Stimulated activated CD4-positive, alpha-beta T cell treated with anti-CD3 and anti-CD28 coated beads, TNF-alpha, amount 100 ng/mL, for 48 hours (primary cell): ENCODE results near the gene SUPT20HL1.
"Not testable (repeated sequence)": the region's sequence is repeated elsewhere in the genome, so short reads cannot be mapped to it uniquely, and the experiment has no call there.

Experiments
- DNase-seq, 3 donors: peaks; one replicate each; pipeline ENCODE4 v3.0.0-alpha.2; 2020; ENCODE audit warnings: low read depth in 3 of 3

The SUPT20HL1 gene

GRCh38 chrX:24363432-24364181 is 3.2 kb downstream of the SUPT20HL1 start:
- DNase-seq: not testable (repeated sequence)

DNA sequence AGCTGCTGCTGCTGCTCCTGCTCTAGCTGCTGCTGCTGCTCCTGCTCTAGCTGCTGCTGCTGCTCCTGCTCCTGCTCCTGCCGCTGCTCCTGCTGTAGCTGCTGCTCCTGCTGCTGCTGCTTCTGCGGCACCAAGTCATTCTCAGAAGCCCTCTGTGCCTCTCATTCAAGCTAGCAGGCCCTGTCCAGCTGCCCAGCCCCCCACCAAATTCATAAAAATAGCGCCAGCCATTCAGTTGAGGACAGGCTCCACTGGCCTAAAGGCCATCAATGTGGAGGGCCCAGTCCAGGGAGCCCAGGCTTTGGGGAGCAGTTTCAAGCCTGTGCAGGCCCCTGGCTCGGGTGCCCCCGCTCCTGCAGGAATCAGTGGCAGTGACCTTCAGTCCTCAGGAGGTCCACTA is 3.9 kb downstream of the SUPT20HL1 start:
- no peak for DNase-seq

GRCh38 chrX:24364851-24365538 is 4.6 kb downstream of the SUPT20HL1 start:
- no peak for DNase-seq

GRCh38 chrX:24366762-24367400 is 6.4 kb downstream of the SUPT20HL1 start:
- not testable (repeated sequence) for DNase-seq

DNA sequence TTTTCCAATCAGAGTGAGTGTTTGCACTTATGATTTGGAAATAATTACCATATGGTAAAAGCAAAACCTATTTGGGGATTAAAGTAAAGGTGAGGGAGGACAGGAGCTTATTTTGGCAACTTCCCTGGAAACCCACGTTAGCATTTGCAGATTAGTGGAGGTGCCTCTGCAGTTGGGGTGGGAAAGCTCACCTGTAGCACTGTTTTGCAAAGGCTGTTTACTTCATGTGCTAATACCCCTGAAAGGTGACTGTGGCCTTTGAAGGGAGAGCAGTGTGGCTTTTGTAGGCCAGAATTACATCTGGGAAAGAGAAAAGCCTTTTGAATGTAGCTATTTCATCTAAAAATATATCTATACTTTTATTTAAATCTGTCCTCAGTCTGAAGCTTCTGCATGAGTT is 9.4 kb downstream of the SUPT20HL1 start:
- DNase-seq: no peak

- peak; percentile 34 to 71 (median 37) for DNase-seq
Observed at GRCh38 chrX:24371391-24371972, 11.0 kb downstream of the SUPT20HL1 start.

- DNase-seq: no peak
Observed at GRCh38 chrX:24372021-24372763, 11.8 kb downstream of the SUPT20HL1 start.

DNA sequence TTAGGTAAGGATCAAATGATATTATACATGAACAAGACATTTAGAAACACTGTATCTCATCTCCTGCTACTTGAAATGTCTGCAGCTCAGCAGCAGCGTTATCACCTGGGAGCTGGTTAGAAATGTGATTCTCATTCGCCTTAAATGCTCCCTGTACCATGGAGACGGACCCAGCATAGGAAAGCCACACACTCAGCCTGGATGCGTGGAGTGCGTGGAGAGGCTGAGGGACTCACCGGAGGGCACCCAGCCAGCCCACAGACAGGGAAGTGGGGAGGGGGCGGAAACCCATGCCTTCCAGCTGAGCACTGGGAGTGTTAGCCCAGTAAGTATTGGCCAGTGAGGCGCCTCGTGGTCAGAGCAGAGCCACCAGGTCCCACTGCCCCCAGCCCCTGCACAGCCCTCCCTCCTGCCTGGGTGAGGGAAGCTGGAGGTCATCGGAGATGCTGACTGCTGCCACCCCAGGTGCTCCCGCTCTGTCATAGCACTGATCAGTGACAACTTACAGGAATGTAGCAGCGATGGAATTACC is 15.2 kb downstream of the SUPT20HL1 start:
- no peak for DNase-seq

DNA sequence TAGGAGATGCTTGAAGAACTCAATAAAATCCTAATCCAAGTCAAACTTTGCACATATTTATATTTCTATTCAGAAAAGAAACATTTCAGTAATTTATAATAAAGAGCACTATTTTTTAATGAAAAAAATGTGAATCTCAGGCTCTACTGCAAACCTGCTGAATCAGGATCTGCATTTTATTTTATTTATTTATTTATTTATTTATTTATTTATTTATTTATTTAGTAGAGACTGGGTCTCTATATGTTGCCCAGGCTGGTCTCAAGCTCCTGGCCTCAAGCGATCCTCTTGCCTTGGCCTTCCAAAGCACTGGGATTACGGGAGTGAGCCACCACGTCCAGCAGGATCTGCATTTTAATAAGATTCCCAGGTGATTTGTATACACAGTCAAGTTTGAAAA is 16.0 kb downstream of the SUPT20HL1 start:
- no peak for DNase-seq

GRCh38 chrX:24377195-24377594 is 16.8 kb downstream of the SUPT20HL1 start:
- no peak for DNase-seq

DNA sequence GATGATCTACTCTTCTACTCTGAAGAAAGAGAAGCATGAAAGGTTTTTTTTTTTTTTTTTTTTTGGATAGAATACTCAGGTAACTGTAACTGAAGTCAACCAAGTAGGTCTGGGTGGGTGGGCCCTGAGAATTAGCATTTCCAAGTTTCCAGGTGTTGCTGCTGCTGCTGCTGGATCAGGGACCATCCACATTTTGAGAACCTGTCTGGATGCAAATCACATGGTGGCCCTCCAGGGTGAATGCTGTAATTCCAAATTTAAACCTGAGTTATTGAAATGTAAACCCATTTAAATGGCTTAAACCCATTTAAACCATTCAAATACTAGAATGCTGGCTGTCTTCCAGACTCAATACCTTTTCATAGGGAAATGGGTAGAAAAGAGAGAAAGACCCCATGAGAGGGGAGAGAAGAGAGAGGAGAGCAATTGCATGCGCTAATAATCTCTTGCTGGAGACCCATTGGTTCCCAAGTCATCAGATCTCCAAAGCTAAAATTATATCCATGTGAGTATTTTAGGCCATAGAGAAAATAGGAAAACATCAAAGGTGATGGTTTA is 17.6 kb downstream of the SUPT20HL1 start:
- DNase-seq: no peak

DNA sequence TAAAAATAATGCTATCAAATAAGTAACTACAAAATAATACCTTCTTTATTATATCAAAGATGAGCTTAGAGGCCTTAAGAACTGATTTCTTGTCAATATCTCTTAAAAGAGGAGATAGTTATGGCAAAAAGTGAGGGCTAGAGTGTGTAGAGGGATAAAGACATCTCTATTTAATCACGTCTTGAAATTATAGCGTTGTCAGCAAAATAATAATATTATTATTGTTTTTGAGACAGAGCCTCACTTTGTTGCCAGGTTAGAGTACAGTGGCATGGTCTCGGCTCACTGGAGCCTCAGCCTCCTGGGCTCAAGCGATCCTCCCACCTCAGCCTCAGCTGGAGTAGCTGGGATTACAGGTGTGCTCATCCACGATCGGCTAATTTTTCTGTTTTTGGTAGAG is 18.3 kb downstream of the SUPT20HL1 start:
- DNase-seq: no peak

DNA sequence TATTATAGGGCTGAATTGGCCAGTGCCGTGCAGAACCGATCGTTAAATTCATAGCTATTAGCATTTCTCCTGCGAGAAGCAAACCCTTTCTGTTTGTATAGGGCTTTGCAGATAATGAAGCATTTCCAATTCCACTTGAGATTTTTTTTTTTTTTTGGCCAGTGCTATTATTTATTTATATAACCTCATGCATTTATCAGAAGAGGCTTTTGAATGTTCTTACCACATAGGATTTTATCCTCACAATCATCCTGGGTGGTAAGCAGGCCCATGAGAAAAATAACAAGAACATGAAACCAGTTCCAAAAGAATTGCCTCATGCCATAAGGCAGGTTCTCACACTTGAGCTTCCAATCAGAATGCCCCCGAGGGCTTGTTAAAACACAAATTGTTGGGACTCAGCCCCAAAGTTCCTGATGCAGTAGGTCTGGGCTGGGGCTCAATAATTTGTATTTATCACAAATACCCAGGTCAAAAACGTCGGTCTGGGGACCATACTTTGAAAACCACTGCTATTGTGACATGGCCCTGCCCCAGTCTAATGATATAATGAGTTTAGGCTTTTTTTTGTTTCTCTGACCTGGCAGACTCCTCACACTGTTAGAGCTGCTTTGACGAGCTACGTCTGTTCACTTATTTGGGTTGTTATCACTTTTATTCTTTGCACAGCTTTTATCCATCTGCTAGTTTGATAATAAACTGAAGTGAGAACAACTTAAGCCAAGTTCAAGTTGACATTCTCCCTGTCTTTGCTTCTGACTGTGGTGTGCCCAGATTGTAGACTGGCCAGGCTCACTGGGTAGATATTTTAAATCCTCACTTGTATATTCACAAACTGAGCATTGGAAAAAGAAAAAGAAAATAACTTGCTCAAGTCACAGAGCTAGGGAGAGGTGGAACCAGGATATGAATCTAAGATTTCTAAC is 20.1 kb downstream of the SUPT20HL1 start:
- DNase-seq: no peak

DNA sequence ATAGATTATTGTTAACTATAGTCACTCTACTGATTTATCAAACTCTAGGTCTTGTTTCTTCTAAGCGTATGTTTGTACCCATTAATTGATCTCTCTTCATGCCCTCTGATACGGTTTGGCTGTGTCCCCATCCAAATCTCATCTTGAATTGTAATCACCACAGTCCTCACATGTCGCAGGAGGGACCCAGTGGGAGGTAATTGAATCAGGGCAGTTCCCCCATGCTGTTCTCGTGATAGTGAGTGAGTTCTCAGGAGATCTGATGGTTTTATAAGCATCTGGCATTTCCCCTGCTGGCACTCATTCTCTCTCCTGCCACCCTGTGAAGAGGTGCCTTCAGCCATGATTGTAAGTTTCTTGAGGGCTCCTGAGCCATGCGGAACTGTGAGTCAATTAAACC is 21.9 kb downstream of the SUPT20HL1 start:
- DNase-seq: not testable (repeated sequence)

DNA sequence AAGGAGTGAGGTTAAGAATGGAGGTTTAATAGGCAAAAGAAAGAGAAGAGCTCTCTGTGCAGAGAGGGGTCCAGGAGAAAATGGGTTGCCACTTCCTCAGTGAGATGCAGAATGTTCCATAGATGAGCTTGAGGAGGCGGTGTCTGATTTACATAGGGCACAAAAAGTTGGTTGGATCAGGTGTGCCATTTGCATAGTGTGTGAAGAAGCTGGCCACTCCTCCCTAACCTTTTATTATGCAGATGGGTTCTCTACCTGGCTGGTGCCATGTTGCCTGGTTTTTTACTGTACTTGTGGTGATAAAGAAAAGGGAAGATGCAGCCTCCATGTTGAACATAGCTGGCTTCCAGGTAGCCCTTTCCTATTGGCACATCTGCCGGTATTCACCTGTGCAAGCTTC is 27.3 kb downstream of the SUPT20HL1 start:
- DNase-seq: no peak

GRCh38 chrX:24391389-24391788 is 30.9 kb downstream of the SUPT20HL1 start:
- no peak for DNase-seq

- no peak for DNase-seq
Observed at GRCh38 chrX:24391843-24392242, 31.4 kb downstream of the SUPT20HL1 start.

DNA sequence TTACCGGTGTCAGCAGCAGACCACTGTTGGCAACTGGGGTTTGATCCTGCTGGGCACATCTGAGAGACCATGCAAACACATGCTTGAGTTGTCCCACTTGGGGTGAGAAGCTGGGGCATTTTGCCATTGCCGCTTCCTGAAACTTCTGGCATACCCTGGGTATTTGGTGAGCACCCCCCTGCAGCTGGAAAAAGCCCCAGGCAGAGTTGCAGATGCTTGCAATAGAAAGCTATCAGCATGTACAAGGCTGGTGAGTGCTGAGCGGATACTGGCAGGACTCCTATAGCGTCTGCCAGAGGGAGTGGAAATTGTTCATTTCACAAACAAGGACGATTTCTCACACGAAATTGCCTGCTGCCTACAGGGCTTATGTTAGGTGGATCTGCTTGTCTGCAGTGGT is 32.3 kb downstream of the SUPT20HL1 start:
- DNase-seq: no peak

GRCh38 chrX:24395775-24396174 is 35.3 kb downstream of the SUPT20HL1 start:
- peak; percentile 0 to 41 (median 3) for DNase-seq
